ENCODE data around the gene ACO2. TPM values are rescaled to one million over a fixed set of nuclear protein-coding genes. Genes with fewer than 3 reads are reported as not detected.

The ACO2 gene
- total and polyA plus RNA-seq, 2 of the 13 experiments (the other 11 are each of a cell fraction or from before 2014, with no cell fraction given): 19.2 to 45.6 TPM

- Histone ChIP-seq H3K4me3 (replicated peaks in 1 of 3; ENCODE audit: insufficient read depth in 1 of 3, low read depth in 2 of 3, low read length in 3 of 3) (no peak overlapping the region), H3K9ac (ENCODE audit: insufficient read depth, low read depth, low read length) (no peak overlapping the region), H3K27me3 (ENCODE audit: control insufficient read depth in 1 of 2, insufficient read depth in 2 of 2, low read length in 2 of 2) (no peaks in the 10 kb centered on the region), H3K36me3 (replicated peaks in 1 of 2; ENCODE audit: control insufficient read depth in 1 of 2, insufficient read depth in 2 of 2, low read length in 2 of 2) (peaks cover 4 to 11% of the 10 kb centered on the region in 2 experiments; a peak in 4 of 5 replicates), H3K27ac (ENCODE audit: extremely low read length, insufficient read depth, low read length) (no peak overlapping the region), H4K20me1 (ENCODE audit: insufficient read depth, low read length) (0 out of 2 replicates have a peak, but pooled peaks cover 7% of the 10 kb centered on the region), H3K9me3 (ENCODE audit: low read length) (no peaks in the 10 kb centered on the region), H3K79me2 (ENCODE audit: insufficient read depth, low read length) (peaks cover 81% of the 10 kb centered on the region), H2AFZ (ENCODE audit: low read length) (no peak overlapping the region), H3K4me2 (ENCODE audit: low read depth, low read length) (no peak overlapping the region), H3K4me1 (ENCODE audit: insufficient read depth, low read length) (peaks cover 25% of the 10 kb centered on the region)
- TF ChIP-seq ZBTB44 (CRISPR knock-in tag; IDR thresholded peaks at IDR 0.05): no peak
- no peak for TF ChIP-seq BORCS8-MEF2B (CRISPR knock-in tag; IDR thresholded peaks at IDR 0.05)
- TF ChIP-seq AGO1 (IDR thresholded peaks at IDR 0.05; ENCODE audit: low read depth, low read length, poor library complexity, severe bottlenecking): no peak
- no peak for TF ChIP-seq ARID2 (CRISPR knock-in tag; IDR thresholded peaks at IDR 0.05; ENCODE audit: borderline replicate concordance)
- TF ChIP-seq TP53 (CRISPR knock-in tag; conservative IDR thresholded peaks at IDR 0.05): no peak
- TF ChIP-seq MYNN (CRISPR knock-in tag; IDR thresholded peaks at IDR 0.05; ENCODE audit: low read depth): no peak
- no peak for TF ChIP-seq ZNF703 (CRISPR knock-in tag; IDR thresholded peaks at IDR 0.05; ENCODE audit: borderline replicate concordance)
- no peak for TF ChIP-seq TARDBP (CRISPR knock-in tag; IDR thresholded peaks at IDR 0.05)
- TF ChIP-seq ZNF44 (CRISPR knock-in tag; IDR thresholded peaks at IDR 0.05): no peak
- TF ChIP-seq ZNF839 (CRISPR knock-in tag; IDR thresholded peaks at IDR 0.05; ENCODE audit: borderline replicate concordance): no peak
- TF ChIP-seq, protein P1, sequence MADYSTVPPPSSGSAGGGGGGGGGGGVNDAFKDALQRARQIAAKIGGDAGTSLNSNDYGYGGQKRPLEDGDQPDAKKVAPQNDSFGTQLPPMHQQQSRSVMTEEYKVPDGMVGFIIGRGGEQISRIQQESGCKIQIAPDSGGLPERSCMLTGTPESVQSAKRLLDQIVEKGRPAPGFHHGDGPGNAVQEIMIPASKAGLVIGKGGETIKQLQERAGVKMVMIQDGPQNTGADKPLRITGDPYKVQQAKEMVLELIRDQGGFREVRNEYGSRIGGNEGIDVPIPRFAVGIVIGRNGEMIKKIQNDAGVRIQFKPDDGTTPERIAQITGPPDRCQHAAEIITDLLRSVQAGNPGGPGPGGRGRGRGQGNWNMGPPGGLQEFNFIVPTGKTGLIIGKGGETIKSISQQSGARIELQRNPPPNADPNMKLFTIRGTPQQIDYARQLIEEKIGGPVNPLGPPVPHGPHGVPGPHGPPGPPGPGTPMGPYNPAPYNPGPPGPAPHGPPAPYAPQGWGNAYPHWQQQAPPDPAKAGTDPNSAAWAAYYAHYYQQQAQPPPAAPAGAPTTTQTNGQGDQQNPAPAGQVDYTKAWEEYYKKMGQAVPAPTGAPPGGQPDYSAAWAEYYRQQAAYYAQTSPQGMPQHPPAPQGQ (CRISPR knock-in tag; IDR thresholded peaks at IDR 0.05; ENCODE audit: borderline replicate concordance): no peak
- TF ChIP-seq MXD4 (CRISPR knock-in tag; IDR thresholded peaks at IDR 0.05): no peak
- TF ChIP-seq MAFG (CRISPR knock-in tag; IDR thresholded peaks at IDR 0.05): no peak
- no peak for TF ChIP-seq FOXJ3 (CRISPR knock-in tag; IDR thresholded peaks at IDR 0.05; ENCODE audit: borderline replicate concordance)
- in situ Hi-C loops (cut with HindIII; ENCODE audit: extremely low pct_ligation_motif_present, low pct_unique_long_range_greater_than_20kb) (no loop called here), intact Hi-C loops (cut with micrococcal nuclease; ENCODE audit: unreplicated experiment) (no loop called here)
- ATAC-seq (no peak), FAIRE-seq (no peak), DNase-seq (ENCODE audit: low spot score) (no peak)
- WGBS (ENCODE audit: low lambda C conversion rate): 95% methylated on average over 2 of the region's 2 CpGs
- POLR2A ChIA-PET: interaction anchor here (0.8 to 1.5 kb wide), 4 partner anchors 10 to 98 kb away, joined by 3 to 4 read pairs (median 3); partner anchors contain the start of gene PHF5A
- BruUV-seq (replicated peaks): no TSS peak
- CTCF ChIA-PET (ENCODE audit: low intra/inter-chr PET ratio, low total read pairs): no interaction called here
Observed at GRCh38 chr22:41478473-41478872, 9.6 kb downstream of the ACO2 start.

Data from HepG2 (cell line).